Activated naive CD4-positive, alpha-beta T cell treated with anti-CD3 and anti-CD28 coated beads for 36 hours (primary cell): ENCODE results near the gene DMKN. TPM values are rescaled to one million over a fixed set of nuclear protein-coding genes. Genes with fewer than 3 reads are reported as not detected.

Source experiments
- CTCF ChIA-PET: fragments of 350-600 bp; sonication (Branson Sonifier 250); formaldehyde crosslinking; loops from one replicate; lab custom pipeline; 2021; ENCODE audit warnings: antibody characterized with exemption; lab: Charles Lee
- DNase-seq: peaks from one replicate; pipeline ENCODE4 v3.0.0-alpha.2; 2020
- H3K27ac Mint-ChIP-seq: one replicate; pipeline ENCODE4 v1.8.0; 2021; ENCODE audit warnings: mild to moderate bottlenecking, mixed read lengths
- H3K27me3 Mint-ChIP-seq: one replicate; pipeline ENCODE4 v1.8.0; 2021; ENCODE audit warnings: low read depth, mixed read lengths
- H3K36me3 Mint-ChIP-seq: one replicate; pipeline ENCODE4 v1.8.0; 2021; ENCODE audit warnings: low read depth, mixed read lengths
- H3K4me1 Mint-ChIP-seq: one replicate; pipeline ENCODE4 v1.8.0; 2021; ENCODE audit warnings: low read depth, mixed read lengths
- H3K4me3 Mint-ChIP-seq: one replicate; pipeline ENCODE4 v1.8.0; 2021; ENCODE audit warnings: mild to moderate bottlenecking, moderate library complexity, mixed read lengths
- H3K9me3 Mint-ChIP-seq: one replicate; pipeline ENCODE4 v1.8.0; 2021; ENCODE audit warnings: mixed read lengths
- intact Hi-C: fragments of 100-400 bp; cut with micrococcal nuclease; formaldehyde crosslinking; loops from one replicate; pipeline ENCODE4 v1.15.1; 2023
- total RNA-seq, 2 experiments: library from RNA; stranded (reverse); gene quantifications; one replicate each; pipeline ENCODE4 v1.2.3, GENCODE V29; 2021

Gene DMKN
- total RNA-seq, 2 experiments from 2014 or later: 0.86 to 1.7 TPM

GRCh38 chr19:35449359-35450043 is 63.9 kb downstream of the DMKN start:
- no peak for DNase-seq
- H3K4me3 Mint-ChIP-seq: no peak overlapping the region
- H3K27me3 Mint-ChIP-seq: peaks cover 16% of the 10 kb centered on the region
- H3K36me3 Mint-ChIP-seq: no peaks in the 10 kb centered on the region
- no peaks in the 10 kb centered on the region for H3K9me3 Mint-ChIP-seq
- intact Hi-C loops: no loop called here
- CTCF ChIA-PET: interaction anchor here (1.7 kb wide), 1 partner anchor 45 kb away, joined by 4 read pairs; no protein-coding TSS in a partner anchor
- no peak overlapping the region for H3K27ac Mint-ChIP-seq
- H3K4me1 Mint-ChIP-seq: peaks cover 28% of the 10 kb centered on the region

GRCh38 chr19:35447606-35448469 is 65.6 kb downstream of the DMKN start, which contains the start of gene FFAR2:
Gene FFAR2 (plus strand): TSS chr19:35448257. CDS start chr19:35449715, 1,458 bp downstream.
- Mint-ChIP-seq H3K4me3 (no peak within 1 kb of the TSS), H3K27ac (no peak within 1 kb of the TSS), H3K36me3 (no peaks in the 10 kb centered on the region), H3K9me3 (no peaks in the 10 kb centered on the region), H3K4me1 (peaks cover 28% of the 10 kb centered on the region), H3K27me3 (peaks cover 16% of the 10 kb centered on the region)
- intact Hi-C loops: no loop called here
- no peak for DNase-seq
- CTCF ChIA-PET: no interaction called here

Other genes starting within 250 kb of the DMKN start
- 100 to 1,000 TPM; 136 to 144 TPM for gene USF2, start 244.7 kb downstream of the DMKN start, total RNA-seq
- under 1 TPM; 0.19 to 0.86 TPM for gene HAMP, start 231.1 kb downstream of the DMKN start, total RNA-seq
- gene MAG, start 221.5 kb downstream of the DMKN start, total RNA-seq: under 1 TPM; 0.19 to 0.77 TPM
- 1 to 10 TPM; 2.0 to 2.6 TPM for gene CD22, start 184.5 kb downstream of the DMKN start, total RNA-seq
- under 1 TPM in 1 of 2 experiments, not detected in 1; 0.10 TPM for gene FFAR1, start 165.7 kb downstream of the DMKN start, total RNA-seq
- 1 to 10 TPM; 4.9 to 5.3 TPM for gene FFAR3, start 155.2 kb downstream of the DMKN start, total RNA-seq
- under 1 TPM; 0.17 to 0.30 TPM for gene GPR42, start 142.6 kb downstream of the DMKN start, total RNA-seq
- not detected for gene FFAR2, start 65.4 kb downstream of the DMKN start, total RNA-seq
- gene KRTDAP, start 23.2 kb downstream of the DMKN start, total RNA-seq: not detected
- not detected for gene SBSN, start 14.7 kb upstream of the DMKN start, total RNA-seq
- not detected for gene GAPDHS, start 19.8 kb upstream of the DMKN start, total RNA-seq
- gene TMEM147, start 32.0 kb upstream of the DMKN start, total RNA-seq: 10 to 100 TPM; 63.1 to 63.4 TPM
- gene ATP4A, start 50.0 kb upstream of the DMKN start, total RNA-seq: not detected
- gene PMIS2, start 72.5 kb upstream of the DMKN start, total RNA-seq: not detected
- gene HAUS5, start 99.1 kb upstream of the DMKN start, total RNA-seq: 10 to 100 TPM; 40.4 to 42.5 TPM
- gene RBM42, start 115.4 kb upstream of the DMKN start, total RNA-seq: 10 to 100 TPM; 64.2 to 66.2 TPM
- under 1 TPM; 0.52 to 0.84 TPM for gene ETV2, start 128.1 kb upstream of the DMKN start, total RNA-seq
- 100 to 1,000 TPM; 499 to 512 TPM for gene COX6B1, start 134.7 kb upstream of the DMKN start, total RNA-seq
- under 1 TPM in 1 of 2 experiments, not detected in 1; 0.21 TPM for gene UPK1A, start 152.9 kb upstream of the DMKN start, total RNA-seq
- 100 to 1,000 TPM; 174 to 181 TPM for gene ZBTB32, start 190.9 kb upstream of the DMKN start, total RNA-seq
- gene KMT2B, start 204.4 kb upstream of the DMKN start, total RNA-seq: 10 to 100 TPM; 62.0 to 65.8 TPM
- gene IGFLR1, start 228.8 kb upstream of the DMKN start, total RNA-seq: 10 to 100 TPM; 51.0 to 52.8 TPM
- gene U2AF1L4, start 231.8 kb upstream of the DMKN start, total RNA-seq: 10 to 100 TPM; 41.8 to 44.2 TPM
- gene PSENEN, start 232.0 kb upstream of the DMKN start, total RNA-seq: 10 to 100 TPM; 32.4 to 37.7 TPM
- 1 to 10 TPM; 5.7 to 9.7 TPM for gene LIN37, start 234.9 kb upstream of the DMKN start, total RNA-seq
- under 1 TPM; 0.40 to 0.55 TPM for gene HSPB6, start 243.4 kb upstream of the DMKN start, total RNA-seq
- 10 to 100 TPM; 45.3 to 47.4 TPM for gene PROSER3, start 244.5 kb upstream of the DMKN start, total RNA-seq